Heart left ventricle (tissue), 16 donors: ENCODE results near the gene RPL27A. TPM values are rescaled to one million over a fixed set of nuclear protein-coding genes. Genes with fewer than 3 reads are reported as not detected.

ENCODE experiments used
- ATAC-seq, 4 donors: fragments of 200-7000 bp; cut with Tn5 transposase; one replicate each; pipeline ENCODE4 v1.9.1; 2020 to 2022; ENCODE audit warnings: moderate library complexity in 4 of 4, mild to moderate bottlenecking in 3 of 4, moderate number of reproducible peaks in 1 of 4
- DNase-seq, 5 donors: peaks; one replicate each; pipeline ENCODE4 v3.0.0-alpha.2; 2020
- H3K27ac ChIP-seq, 12 donors: fragments of 200-600 bp; sonication (generic) in 4 of 12; one replicate each; pipeline versions ENCODE4 v1.5.0 to v1.8.0; 2016 to 2022; ENCODE audit warnings: mild to moderate bottlenecking in 2 of 12
- H3K27me3 ChIP-seq, 9 donors: fragments of 200-600 bp; sonication (generic) in 2 of 9; one replicate each; pipeline versions ENCODE4 v1.5.1 to v1.8.0; 2016 to 2022; ENCODE audit warnings: mild to moderate bottlenecking in 3 of 9
- H3K36me3 ChIP-seq, 9 donors: fragments of 200-600 bp; sonication (generic) in 2 of 9; one replicate each; pipeline versions ENCODE4 v1.5.0 to v1.8.0; 2018 to 2022; ENCODE audit warnings: mild to moderate bottlenecking in 2 of 9
- H3K4me1 ChIP-seq, 12 donors: fragments of 200-600 bp; sonication (generic) in 4 of 12; one replicate each; pipeline versions ENCODE4 v1.5.0 to v1.8.0; 2016 to 2022; ENCODE audit warnings: mild to moderate bottlenecking in 3 of 12
- H3K4me3 ChIP-seq, 12 donors: fragments of 200-600 bp; sonication (generic) in 4 of 12; one replicate each; pipeline versions ENCODE4 v1.5.0 to v1.8.0; 2017 to 2022; ENCODE audit warnings: mild to moderate bottlenecking in 9 of 12, moderate library complexity in 4 of 12
- H3K9me3 ChIP-seq, 12 donors: fragments of 200-600 bp; sonication (generic) in 4 of 12; one replicate each; pipeline versions ENCODE4 v1.5.0 to v1.8.0; 2016 to 2022; ENCODE audit warnings: mild to moderate bottlenecking in 1 of 12
- POLR2A ChIP-seq, 2 donors: fragments of 450-650 bp; IDR thresholded peaks; one replicate each; pipeline ENCODE4 v1.6.1; 2017; ENCODE audit warnings: antibody characterized with exemption in 2 of 2, mild to moderate bottlenecking in 2 of 2, moderate library complexity in 2 of 2
- WGBS, 4 donors: extraction: QIAGEN DNeasy Blood & Tissue Kit in 2 of 4; methylation state at CpG; one replicate each; pipeline versions ENCODE4 v1.1.5 to v1.1.7; 2013 to 2018; 5-methylcytosine and 5-hydroxymethylcytosine counted together
- intact Hi-C, 10 donors: fragments of 100-400 bp; cut with DNase I; formaldehyde crosslinking; loops; one replicate each; pipeline versions ENCODE4 v1.11.1 to v1.14.2; 2022
- polyA plus RNA-seq, 2 donors: library from polyadenylated mRNA; stranded (reverse); fragments of 200-250 nt; gene quantifications; one replicate each; pipeline ENCODE4 v1.2.3, GENCODE V29; 2013
- total RNA-seq, 9 donors: library from RNA; depleted of rRNA in 2 of 9; stranded (reverse); fragments of >200 nt in 2 of 9; fragmentation: NEBNext Ultra II Directional in 3 of 9; extraction: Animal tissue kit (Norgen Biotek cat#: 25700) in 3 of 9; gene quantifications; one replicate each; pipeline versions ENCODE4 v1.1.0 to v1.2.4, GENCODE V29; 2016 to 2023
- TF ChIP-seq, protein P1 (sequence below), 12 donors: fragments of 200-600 bp; sonication (generic) in 4 of 12; IDR thresholded peaks; one replicate each; pipeline versions ENCODE4 v1.5.0 to v1.8.0; 2018 to 2022; ENCODE audit warnings: antibody characterized with exemption in 12 of 12, mild to moderate bottlenecking in 5 of 12
- donor health status: ischemic (EF 13 %, LVEDD 7.1; RV severe dilation, severe dysfunction).
- donor health status: healthy with polysubstance abuse.
- donor health status: DM: no; HTN: yes; CAD: no.
- donor health status: DM: no; HTN: no; CAD: no.
- donor health status: ischemic (EF 25% LVEDD 6.9; RV normal size, moderate dysfunction).
- donor health status: ischemic (EF 25% LVEDD 5.7; RV mildly dilated, moderate dysfunction).
- donor health status: healthy.
- donor health status: DM: yes; HTN: yes; CAD: no.
- donor health status: ischemic (EF 35%, LVEDD 5.7; RV mildly dilated, moderate dysfunction).
- donor health status: nonischemic (EF 11% LVEDD 7.7; RV severe dilation, severe dysfunction).
- donor health status: DM: yes; HTN: yes; CAD: no.
- donor health status: PGD.
- donor health status: ischemic (EF 29% LVEDD 5.4; RV normal size, mild dysfunction).
- donor health status: nonischemic (EF 23%, LVEDD 6.1; RV moderate dilation, normal function).

Gene RPL27A
- total and polyA plus RNA-seq, 11 donors = 299 to 2,980 (median 471) TPM

DNA sequence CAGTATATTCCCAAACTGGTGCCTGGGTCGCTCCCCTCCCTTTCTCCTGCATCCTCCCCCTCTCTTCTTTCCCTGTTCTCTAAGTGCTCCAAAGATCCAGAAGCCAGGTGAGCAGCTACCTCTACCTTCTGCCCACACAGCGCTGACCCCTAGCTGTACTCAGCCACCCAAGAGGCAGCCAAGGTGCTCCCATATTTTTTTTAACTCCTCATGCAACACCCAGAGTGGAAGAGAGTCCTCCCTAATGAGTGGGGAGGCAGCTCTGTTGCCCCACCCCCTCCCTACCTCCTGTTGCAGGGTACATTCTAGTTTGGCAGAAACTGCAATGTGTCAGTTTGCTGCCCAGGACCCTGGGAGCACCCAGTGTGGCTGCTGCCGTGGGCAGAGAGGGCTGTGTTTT, 40.2 kb downstream of the RPL27A start:
- intact Hi-C loops = loop anchor here in 1 of 10 donors (10.0 kb wide), 1 partner anchor 82 kb away; no protein-coding TSS in a partner anchor
- Histone ChIP-seq H3K27me3 (no peaks in the 10 kb centered on the region), H3K27ac (peak overlapping the region in 7 of 12 donors; percentile 3 to 95 (median 37)), H3K9me3 (no peaks in the 10 kb centered on the region), H3K4me1 (peaks cover 13 to 73% (median 61%) of the 10 kb centered on the region in 12 donors), H3K36me3 (peaks cover 0 to 29% (median 10%) of the 10 kb centered on the region in 9 donors), H3K4me3 (no peak overlapping the region)
- DNase-seq (no peak), ATAC-seq (no peak)
- no peak for TF ChIP-seq POLR2A (IDR thresholded peaks at IDR 0.05)
- TF ChIP-seq, protein P1, sequence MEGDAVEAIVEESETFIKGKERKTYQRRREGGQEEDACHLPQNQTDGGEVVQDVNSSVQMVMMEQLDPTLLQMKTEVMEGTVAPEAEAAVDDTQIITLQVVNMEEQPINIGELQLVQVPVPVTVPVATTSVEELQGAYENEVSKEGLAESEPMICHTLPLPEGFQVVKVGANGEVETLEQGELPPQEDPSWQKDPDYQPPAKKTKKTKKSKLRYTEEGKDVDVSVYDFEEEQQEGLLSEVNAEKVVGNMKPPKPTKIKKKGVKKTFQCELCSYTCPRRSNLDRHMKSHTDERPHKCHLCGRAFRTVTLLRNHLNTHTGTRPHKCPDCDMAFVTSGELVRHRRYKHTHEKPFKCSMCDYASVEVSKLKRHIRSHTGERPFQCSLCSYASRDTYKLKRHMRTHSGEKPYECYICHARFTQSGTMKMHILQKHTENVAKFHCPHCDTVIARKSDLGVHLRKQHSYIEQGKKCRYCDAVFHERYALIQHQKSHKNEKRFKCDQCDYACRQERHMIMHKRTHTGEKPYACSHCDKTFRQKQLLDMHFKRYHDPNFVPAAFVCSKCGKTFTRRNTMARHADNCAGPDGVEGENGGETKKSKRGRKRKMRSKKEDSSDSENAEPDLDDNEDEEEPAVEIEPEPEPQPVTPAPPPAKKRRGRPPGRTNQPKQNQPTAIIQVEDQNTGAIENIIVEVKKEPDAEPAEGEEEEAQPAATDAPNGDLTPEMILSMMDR (IDR thresholded peaks at IDR 0.05) = no peak
- 81 to 93% (median 85%) methylated on average over 3 of the region's 3 CpGs for WGBS, 4 donors

GRCh38 chr11:8723711-8724110, 41.1 kb downstream of the RPL27A start:
- WGBS, 4 donors = 91 to 97% (median 93%) methylated on average over 7 of the region's 7 CpGs
- ATAC-seq (no peak), DNase-seq (no peak)
- no peak overlapping the region for H3K4me3 ChIP-seq
- TF ChIP-seq, protein P1 (IDR thresholded peaks at IDR 0.05) = no peak
- TF ChIP-seq POLR2A (IDR thresholded peaks at IDR 0.05) = no peak
- H3K27me3 ChIP-seq = no peaks in the 10 kb centered on the region
- intact Hi-C loops = loop anchor here in 1 of 10 donors (10.0 kb wide), 1 partner anchor 81 kb away; no protein-coding TSS in a partner anchor
- H3K36me3 ChIP-seq = peaks cover 0 to 29% (median 10%) of the 10 kb centered on the region in 9 donors
- peak overlapping the region in 1 of 12 donors; percentile 95 for H3K27ac ChIP-seq
- H3K9me3 ChIP-seq = no peaks in the 10 kb centered on the region
- H3K4me1 ChIP-seq = peaks cover 9 to 75% (median 60%) of the 10 kb centered on the region in 12 donors

DNA sequence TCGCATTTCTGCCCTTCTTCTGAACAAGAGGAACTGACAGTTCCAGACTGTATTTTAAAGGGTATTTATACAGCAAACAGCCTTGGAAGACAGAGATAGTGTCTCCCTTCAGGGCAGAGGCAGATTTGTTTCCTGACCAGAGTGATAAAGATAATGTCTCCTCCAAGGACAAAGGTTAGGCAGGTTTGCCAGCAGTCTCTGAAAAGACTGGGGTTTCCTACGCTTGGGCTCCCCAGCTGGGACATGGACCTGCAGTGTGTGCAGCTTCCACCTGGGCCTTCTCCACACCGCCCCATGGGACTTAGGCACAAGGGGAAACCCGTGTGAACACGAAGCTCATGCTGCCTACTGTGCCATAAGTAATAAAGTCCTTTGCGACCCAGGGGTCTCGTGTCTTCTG, 42.1 kb downstream of the RPL27A start:
- no peak for ATAC-seq
- Histone ChIP-seq H3K36me3 (peaks cover 0 to 37% (median 13%) of the 10 kb centered on the region in 9 donors), H3K4me1 (peaks cover 5 to 72% (median 58%) of the 10 kb centered on the region in 12 donors), H3K4me3 (no peak overlapping the region), H3K9me3 (no peaks in the 10 kb centered on the region), H3K27ac (peak overlapping the region in 1 of 12 donors; percentile 95), H3K27me3 (no peaks in the 10 kb centered on the region)
- intact Hi-C loops = loop anchor here in 2 of 10 donors (5.0 to 10.0 kb wide), 2 partner anchors 80 to 148 kb away; no protein-coding TSS in a partner anchor
- DNase-seq = no peak
- WGBS, 4 donors = 90 to 98% (median 92%) methylated on average over 7 of the region's 7 CpGs
- TF ChIP-seq, protein P1 (IDR thresholded peaks at IDR 0.05) = no peak
- TF ChIP-seq POLR2A (IDR thresholded peaks at IDR 0.05) = no peak

DNA sequence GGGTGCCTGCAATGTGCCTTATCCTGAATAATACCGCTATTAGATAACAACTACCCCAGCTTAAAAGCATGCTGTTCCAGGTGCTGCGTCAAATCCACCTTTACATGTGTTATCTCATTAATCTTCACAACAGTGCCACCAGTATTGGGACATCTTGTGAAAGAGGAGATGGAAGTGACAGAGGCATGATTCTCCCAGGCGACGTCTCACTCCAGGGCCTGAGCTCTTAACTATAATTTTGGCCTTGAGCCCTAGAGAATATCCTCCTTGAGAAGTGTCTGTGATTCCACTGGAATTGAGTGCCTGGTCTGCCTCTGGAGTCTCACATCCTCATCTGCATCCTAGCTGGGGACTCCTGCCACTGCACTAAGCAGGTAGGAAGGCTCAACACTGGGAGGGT, 43.8 kb downstream of the RPL27A start:
- Histone ChIP-seq H3K27ac (peak overlapping the region in 3 of 12 donors; percentile 9 to 95 (median 19)), H3K4me3 (no peak overlapping the region), H3K4me1 (peaks cover 0 to 64% (median 44%) of the 10 kb centered on the region in 12 donors), H3K9me3 (no peaks in the 10 kb centered on the region), H3K27me3 (no peaks in the 10 kb centered on the region), H3K36me3 (peaks cover 0 to 48% (median 25%) of the 10 kb centered on the region in 9 donors)
- ATAC-seq = peak in 1 of 4 donors; percentile 4
- TF ChIP-seq, protein P1 (IDR thresholded peaks at IDR 0.05) = no peak
- TF ChIP-seq POLR2A (IDR thresholded peaks at IDR 0.05) = no peak
- no peak for DNase-seq
- WGBS, 4 donors = 57 to 85% (median 81%) methylated on average over 4 of the region's 4 CpGs
- intact Hi-C loops = loop anchor here in 2 of 10 donors (5.0 to 10.0 kb wide), 2 partner anchors 78 to 146 kb away; no protein-coding TSS in a partner anchor
